GM10847 (cell line): ENCODE results near the gene CFAP97D2.

Experiments used
- POLR2A ChIP-seq: IDR thresholded peaks from 2 replicates; pipeline ENCODE4 v1.6.1; 2011; ENCODE audit not compliant: insufficient read length; ENCODE audit errors: extremely low read depth

Gene CFAP97D2

DNA sequence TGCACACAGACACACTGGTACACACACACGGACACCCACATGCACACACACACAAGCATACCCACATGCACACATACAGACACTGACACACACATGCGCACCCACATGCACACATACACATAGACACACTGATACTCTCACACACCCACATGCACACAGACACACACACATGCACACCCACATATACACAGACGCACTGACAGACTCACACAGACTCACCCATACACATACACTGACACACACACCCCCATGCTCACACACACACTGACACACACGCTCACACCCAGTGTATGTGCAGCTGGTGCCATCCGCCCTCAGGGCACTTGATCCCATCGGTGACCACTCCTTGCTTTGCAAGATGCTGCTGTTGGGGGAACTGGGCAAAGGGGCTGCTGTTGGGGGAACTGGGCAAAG lies 36.9 kb upstream of the CFAP97D2 start:
- no peak for TF ChIP-seq POLR2A

DNA sequence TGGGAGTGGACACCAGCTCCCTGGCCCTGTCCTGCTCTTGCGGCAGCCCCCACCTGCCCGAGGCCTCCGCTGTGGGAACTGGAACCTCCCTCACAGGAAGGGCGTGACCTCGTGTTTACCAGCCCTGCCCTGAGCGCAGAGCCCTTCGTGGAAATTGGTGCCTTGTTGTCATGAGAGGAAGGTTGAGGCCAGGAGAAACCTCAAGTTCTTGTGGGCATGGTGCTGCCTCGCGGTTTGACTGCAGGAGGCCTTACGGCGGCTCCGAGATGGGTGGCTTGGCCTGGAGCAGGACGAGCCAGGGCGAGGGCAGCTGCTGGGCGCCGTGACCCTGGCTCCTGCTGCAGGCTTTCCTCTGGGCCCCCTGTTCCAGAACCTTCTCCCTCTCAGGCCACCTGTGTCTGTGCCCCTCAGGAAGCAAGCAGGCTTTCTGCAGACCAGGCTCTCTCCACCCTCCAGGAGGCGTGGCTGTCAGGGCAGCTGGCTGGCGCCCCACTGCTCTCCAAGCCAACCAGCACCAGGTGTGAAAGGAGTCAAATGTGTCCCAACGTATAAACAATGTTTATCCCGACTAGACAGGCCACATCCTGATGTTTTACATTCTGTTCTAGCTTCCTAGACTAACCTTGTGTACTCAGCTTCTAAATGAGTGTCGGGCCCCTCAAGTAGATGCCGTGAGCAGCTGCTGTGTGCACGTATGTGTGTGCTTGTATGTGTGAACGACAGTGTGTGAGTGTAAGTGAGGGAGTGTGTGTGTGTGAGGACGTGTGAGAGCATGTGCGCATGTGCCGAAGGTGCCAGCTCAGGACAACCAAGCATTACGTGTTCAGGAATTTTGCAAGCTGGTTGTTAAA lies 36.2 kb upstream of the CFAP97D2 start:
- TF ChIP-seq POLR2A = no peak

DNA sequence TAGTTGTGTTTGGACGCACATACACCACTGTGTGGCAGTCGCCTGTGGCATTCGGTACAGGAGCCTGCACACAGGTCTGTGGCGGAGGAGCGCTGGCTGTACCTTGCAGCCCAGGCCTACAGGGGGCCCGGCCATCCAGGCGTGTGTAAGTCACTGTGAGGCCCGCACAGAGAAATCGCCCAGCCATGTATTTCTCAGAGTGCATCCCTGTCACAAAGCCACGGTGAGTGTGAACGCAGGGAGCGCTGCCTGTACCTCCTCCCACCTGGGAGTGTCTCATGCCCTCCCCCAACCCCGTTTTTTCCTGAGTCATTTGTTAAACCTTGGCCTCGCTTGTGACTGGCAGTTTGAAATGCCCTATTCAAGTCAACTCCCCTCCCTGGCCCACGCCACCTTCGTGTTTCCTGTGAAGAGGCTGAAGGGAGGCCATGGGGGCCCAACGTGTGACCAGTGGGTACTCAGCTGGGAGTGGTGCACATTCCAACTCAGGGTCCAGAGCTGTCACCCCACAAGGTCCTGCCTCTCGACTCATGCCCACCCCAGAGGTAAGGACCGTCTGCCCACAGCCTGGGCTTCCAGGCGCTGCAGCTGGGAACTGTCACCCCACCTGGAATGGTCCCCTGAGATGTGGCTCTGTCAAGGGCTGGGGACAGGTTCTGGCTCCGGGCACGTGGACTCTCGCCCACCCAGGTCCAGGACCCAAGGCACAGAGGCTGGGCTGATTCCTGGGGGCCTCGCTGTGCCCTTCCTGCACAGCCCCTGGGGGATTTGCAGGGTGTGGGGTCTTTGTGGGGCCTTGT lies 35.1 kb upstream of the CFAP97D2 start:
- no peak for TF ChIP-seq POLR2A

DNA sequence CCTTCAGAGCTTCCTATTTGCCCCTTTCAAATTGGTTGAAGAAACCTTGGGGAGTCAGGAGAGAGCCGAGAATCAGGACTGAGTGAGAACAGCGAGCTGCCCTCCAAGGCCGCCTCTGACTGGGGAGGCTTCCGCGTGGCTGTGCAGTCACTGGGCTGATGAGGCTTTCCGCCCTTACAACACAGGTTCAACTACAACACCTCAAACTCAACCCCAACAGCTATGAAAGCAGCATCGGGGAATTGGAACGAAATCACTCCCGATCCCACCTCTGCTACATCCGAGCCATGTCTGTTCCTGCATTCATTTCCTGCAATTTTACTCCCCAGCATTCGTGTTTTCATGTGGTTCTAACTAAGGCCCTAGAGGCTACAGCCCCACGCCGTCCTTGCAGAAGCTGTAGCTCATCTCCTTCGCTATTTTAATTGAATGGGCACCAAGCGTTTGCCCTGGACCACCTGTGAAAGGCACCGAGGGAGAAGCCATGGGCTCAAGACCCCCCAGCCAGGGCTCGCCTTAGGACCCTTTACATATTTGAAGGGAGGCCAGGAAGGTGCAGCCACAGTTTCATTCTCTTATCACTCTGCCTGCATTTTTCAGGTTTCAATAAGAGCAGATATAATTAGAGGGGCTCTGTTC lies 34.3 kb upstream of the CFAP97D2 start:
- no peak for TF ChIP-seq POLR2A

DNA sequence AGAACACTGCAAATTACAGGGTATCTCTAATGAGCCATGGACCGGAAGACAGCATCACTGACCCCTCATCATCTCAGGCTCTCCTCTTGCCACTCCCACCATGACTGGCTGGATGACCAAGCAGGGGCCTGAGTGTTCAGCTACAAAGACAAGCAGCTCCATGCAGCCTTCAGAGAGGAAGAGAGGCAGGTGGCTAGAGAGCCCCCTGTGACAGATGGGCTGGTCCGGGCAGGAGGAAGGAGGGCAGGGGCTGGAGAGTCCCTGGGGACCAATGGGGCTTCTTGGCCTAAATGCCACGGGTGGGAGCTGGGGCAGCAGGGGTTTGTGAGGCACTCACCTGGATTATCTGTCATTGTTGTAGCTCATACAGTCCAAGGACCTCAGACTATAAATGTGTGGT lies 33.8 kb upstream of the CFAP97D2 start:
- no peak for TF ChIP-seq POLR2A

DNA sequence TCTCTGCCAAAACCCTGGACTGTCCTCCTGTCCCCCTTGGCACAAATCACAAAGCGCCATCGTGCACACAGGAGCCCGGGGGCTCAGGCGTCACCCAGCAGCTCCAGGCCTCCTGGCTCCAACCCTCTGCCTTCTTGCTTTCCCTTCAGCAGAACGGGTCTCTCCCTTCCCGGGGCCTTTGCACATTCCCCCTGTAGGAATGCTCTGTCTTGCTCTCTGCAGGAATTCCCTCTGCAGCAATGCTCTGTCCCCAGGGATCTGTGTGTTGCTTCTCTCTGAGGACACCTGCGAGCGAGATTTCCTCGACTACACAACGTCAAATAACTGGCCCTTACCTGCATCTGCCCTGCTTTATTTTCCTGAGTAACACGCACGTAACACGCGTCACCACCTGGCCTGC lies 33.3 kb upstream of the CFAP97D2 start:
- TF ChIP-seq POLR2A = no peak

DNA sequence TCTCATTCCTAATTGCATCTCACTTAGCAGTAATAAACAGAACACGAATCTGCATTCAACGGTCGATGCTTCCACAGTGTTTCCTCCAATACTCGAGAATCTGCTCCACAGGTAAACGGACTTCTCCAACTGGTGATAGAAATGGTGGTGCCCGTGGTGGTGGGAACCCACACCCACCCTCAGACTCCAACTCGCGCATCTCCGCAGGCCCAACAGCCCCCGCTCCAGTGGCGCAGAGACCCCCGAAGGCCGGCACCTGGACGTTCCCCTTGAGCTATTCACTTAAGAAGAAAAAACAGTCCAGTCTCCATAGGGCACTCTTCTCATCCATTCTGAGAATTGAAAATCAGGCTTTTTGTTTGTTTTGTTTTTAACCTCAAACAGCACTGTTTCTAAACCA lies 32.9 kb upstream of the CFAP97D2 start:
- no peak for TF ChIP-seq POLR2A

DNA sequence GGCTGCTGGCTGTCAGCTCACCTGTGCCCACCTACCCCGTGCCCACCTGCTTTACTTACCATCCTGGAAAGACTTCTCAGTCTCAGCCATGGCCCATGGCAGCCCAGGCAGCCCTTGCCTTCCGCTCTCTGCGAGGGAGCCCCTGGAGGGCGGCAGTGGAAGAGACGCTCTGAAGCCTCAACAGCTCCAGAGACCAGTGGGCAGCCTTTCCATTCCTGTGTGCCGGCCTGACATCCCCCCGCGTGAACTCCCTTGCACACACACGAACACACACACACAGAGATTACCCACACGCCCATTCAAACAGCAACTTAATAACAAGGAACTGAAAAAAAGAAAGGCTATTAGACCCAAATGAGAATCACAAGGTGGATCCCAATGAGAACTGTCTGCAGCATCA lies 32.4 kb upstream of the CFAP97D2 start:
- no peak for TF ChIP-seq POLR2A

DNA sequence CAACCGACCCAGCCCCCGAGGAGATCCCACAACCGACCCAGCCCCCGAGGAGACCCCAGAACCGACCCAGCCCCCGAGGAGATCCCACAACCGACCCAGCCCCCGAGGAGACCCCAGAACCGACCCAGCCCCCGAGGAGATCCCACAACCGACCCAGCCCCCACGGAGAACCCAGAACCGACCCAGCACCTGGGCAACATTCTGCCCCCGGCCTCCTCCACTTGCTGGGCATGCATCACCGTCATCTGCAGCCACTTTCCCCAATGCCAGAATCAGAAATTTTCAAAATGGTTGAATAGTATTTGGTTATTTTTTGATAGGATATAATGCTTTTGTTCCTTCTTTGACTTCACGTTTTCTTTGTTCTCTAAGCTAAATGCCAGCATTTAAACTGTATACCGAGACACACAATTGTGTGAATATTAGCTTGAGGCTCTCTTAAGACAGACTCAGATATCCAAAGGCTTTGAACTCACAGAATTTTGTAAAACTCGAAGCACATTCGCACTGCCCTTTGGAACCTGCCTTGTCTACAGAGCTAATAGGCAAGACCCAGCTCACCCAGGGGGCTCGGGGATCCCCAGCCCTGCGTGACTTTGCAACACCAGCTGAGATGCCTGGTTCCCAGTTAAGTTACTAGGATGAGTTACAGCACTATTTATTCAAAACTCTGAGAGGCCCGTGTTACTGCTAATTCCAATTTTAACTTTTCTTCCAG lies 31.1 kb upstream of the CFAP97D2 start:
- TF ChIP-seq POLR2A = no peak

DNA sequence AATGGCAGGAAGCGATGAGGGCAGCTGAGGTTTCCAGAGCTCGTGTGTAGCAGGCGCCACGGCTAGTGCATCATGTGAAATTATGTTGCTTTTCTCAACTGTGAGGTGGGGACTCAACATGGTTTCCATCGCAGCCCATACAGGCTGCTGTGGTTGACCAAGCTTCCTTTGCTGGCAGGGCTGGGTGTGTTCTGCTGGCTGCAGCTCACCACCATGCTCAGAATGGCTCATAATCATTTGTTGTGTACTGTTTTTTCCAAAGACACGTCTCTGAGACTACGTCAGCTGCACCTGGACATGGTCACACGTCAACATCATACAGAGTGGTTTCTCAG lies 30.6 kb upstream of the CFAP97D2 start:
- no peak for TF ChIP-seq POLR2A

DNA sequence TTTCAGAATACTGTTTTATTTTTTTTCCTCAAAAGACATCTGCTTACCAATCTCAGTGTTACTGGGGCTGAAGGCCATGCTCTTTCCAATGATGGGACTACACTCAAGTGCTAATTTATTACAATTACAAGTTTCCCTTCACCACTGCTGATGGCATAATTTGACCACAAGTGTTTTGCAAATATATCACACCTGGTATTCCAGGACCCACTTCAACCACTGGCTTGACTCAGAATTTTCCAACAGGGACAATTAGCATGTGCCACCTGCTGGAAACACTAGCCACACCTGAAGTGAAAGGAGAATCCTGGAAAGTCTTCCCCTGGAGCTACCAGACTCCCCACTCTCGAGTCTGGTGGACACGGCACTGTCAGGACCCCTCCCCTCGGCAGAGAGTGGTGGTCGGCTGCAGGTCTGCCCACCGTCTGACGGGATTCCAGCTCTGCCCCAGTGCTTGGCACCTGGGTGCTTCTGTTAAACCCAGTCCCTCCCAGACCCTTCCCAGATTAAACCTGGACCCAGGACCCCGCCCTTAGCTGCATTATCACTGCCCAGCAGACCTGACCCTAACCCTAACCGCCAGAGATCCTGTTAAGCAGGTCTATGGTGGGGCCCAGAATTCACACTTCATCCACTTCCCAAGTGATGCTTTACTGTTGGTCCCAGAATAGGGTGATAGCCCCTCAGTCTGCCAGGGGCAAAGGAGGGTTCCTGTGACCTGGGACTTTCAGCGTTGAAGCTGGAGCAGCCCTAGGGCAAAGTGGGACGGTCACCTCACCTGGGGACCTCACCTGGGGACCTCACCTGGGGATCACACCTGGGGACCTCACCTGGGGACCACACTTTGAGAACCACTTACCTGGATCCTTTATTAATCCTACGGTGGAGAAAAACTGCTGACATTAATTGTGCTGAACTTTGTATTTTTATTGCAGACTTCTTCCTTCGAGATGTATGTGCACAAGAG lies 29.0 kb upstream of the CFAP97D2 start:
- no peak for TF ChIP-seq POLR2A

DNA sequence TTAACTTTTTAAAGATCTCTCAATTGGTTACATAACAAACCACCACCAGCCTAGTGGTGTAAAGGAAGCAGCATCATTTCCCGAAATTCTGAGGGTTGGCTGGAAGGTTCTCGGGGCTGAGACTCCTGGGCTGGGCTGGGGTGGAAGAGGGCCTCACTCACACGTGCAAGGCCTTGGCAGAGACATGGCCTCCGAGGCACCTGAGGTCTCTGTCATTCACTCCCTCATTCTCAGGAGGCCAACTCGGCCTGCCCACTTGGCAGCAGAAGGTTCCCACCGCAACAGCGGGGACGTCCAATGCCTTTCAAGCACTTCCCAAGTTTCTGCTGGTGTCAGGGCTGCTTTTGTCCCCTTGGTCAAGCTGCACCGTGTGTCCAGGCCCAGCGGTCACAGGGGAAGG lies 28.0 kb upstream of the CFAP97D2 start:
- TF ChIP-seq POLR2A = no peak

DNA sequence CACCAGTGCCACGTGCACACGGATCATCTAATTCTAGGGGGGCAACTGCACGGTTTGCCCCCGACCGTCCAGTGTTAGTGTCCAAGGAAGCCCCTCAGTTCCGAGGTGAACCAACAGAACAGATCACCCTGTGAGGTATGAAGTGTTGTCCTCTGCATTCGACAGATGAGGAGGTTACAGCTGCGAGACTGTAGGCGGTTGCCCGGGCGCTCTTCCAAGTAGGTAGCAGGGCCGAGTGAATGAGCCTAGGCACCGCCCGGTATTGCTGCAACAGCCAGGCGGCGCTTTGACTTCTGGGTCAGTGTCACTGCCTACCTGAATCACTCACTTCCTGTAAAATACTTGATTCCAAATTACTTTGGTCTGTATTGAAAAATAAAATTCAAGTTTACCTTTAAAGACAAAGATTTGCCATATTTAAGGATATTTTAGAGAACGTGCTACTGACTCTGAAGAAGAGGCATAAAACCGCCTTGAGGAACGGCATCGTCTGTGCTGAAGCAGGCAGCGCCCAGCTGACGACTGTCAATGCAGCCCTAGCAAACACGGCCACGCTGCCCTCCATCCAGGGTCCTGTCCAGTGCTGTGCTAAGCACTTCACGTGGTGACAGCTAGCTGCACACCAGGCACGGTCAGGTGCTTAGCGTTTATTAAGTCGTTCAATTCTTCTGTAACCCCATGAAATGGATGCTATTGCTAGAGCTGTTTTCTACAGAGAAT lies 27.3 kb upstream of the CFAP97D2 start:
- no peak for TF ChIP-seq POLR2A

DNA sequence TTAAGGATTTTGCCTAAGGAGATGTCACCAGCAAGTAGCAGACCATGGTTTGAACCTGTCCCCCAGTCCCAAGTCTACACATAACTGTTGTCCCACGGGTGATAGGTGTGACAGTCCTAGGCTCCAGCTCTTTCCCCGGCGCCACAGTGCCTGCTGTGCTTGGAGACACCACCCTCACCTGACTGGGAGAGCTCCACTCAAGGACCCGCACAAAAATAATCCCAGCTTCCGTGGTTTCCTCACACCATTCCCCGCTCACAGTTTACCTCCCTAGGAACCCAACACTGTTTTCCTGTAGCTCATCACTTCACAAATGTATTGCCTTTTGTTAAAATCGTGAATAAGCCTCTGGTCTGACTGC lies 26.8 kb upstream of the CFAP97D2 start:
- TF ChIP-seq POLR2A = no peak
